ENCODE data around the gene TLK1. TPM values are rescaled to one million over a fixed set of nuclear protein-coding genes. Genes with fewer than 3 reads are reported as not detected.

Gene TLK1
- total and polyA plus RNA-seq, 9 of the 15 experiments (the other 6 are each of a cell fraction or from before 2014, with no cell fraction given), result 20.2 to 101 (median 40.5) TPM

- TF ChIP-seq ZNF316 (IDR thresholded peaks at IDR 0.05) (no peak), HEY1 (CRISPR knock-in tag; IDR thresholded peaks at IDR 0.05; ENCODE audit: borderline replicate concordance) (no peak), ARID1B (IDR thresholded peaks at IDR 0.05) (no peak), PHF8 (IDR thresholded peaks at IDR 0.05; ENCODE audit: borderline replicate concordance, low read length) (no peak)
Observed at GRCh38 chr2:171150694-171151285, 9.9 kb downstream of the TLK1 start (continued).

- POLR2A ChIA-PET, result interaction anchor here (0.7 to 4.5 kb wide), 7 partner anchors 9 to 177 kb away, joined by 3 to 34 read pairs (median 3); partner anchors contain the start of gene TLK1
- Histone ChIP-seq H3K27ac (ENCODE audit: extremely low read depth, low read depth, low read length) (no peak overlapping the region), H3K9me1 (ENCODE audit: control insufficient read depth, insufficient read depth, low read length) (no peaks in the 10 kb centered on the region), H3K27me3 (ENCODE audit: control insufficient read depth in 2 of 2, insufficient read depth in 2 of 2, low read length in 2 of 2) (no peaks in the 10 kb centered on the region), H3K9me3 (replicated peaks; ENCODE audit: control insufficient read depth, insufficient read depth, low read depth, low read length) (no peaks in the 10 kb centered on the region), H3K4me1 (replicated peaks in 1 of 2; ENCODE audit: control insufficient read depth in 2 of 2, insufficient read depth in 2 of 2, low read length in 2 of 2) (peaks cover 6 to 25% of the 10 kb centered on the region in 2 experiments), H3K36me3 (ENCODE audit: control insufficient read depth, insufficient read depth, low read length) (peaks cover 3% of the 10 kb centered on the region; the same call in 1 of the 3 replicates), H4K20me1 (replicated peaks; ENCODE audit: control insufficient read depth, insufficient read depth, low read length) (peaks cover 23% of the 10 kb centered on the region), H3K79me2 (ENCODE audit: control insufficient read depth, insufficient read depth, low read length) (peaks cover 97% of the 10 kb centered on the region), H2AFZ (ENCODE audit: low read depth, low read length) (no peak overlapping the region), H3K9ac (ENCODE audit: insufficient read depth in 1 of 2, low read depth in 2 of 2, low read length in 2 of 2) (no peak overlapping the region), H3K4me3 (no peak overlapping the region), H3K4me2 (ENCODE audit: insufficient read depth, low read length) (no peak overlapping the region)
- intact Hi-C loops (cut with micrococcal nuclease) (no loop called here), in situ Hi-C loops (cut with MboI) (no loop called here)
- no TSS peak for BruUV-seq (replicated peaks)
- WGBS (ENCODE audit: insufficient coverage, low coverage, missing lambda C conversion rate), result 97% methylated on average over 4 of the region's 4 CpGs
- no peak for FAIRE-seq
- TF ChIP-seq CTBP1 (IDR thresholded peaks at IDR 0.05; ENCODE audit: borderline replicate concordance) (no peak), PKNOX1 (IDR thresholded peaks at IDR 0.05) (peak; percentile 66), NFYB (IDR thresholded peaks at IDR 0.05; ENCODE audit: extremely low read depth, insufficient read length) (peak; percentile 20)
- ATAC-seq, result no peak
- CTCF ChIA-PET (ENCODE audit: low intra/inter-chr PET ratio), result no interaction called here
- DNase-seq (ENCODE audit: extremely low read depth in 1 of 4, low spot score in 3 of 4), result no peak
Observed at GRCh38 chr2:171149986-171150693, 10.6 kb downstream of the TLK1 start.

Data from K562 (cell line).